Neural progenitor cell (in vitro differentiated cells): ENCODE results near the gene ANKRD62. TPM values are rescaled to one million over a fixed set of nuclear protein-coding genes. Genes with fewer than 3 reads are reported as not detected.

ENCODE experiments used
- DNase-seq: peaks from one replicate; pipeline ENCODE4 v3.0.0-alpha.2; 2016; ENCODE audit warnings: low spot score
- H2AFZ ChIP-seq: fragments of 200-600 bp; sonication (generic); replicated peaks from 2 replicates; pipeline ENCODE4 v1.6.1; 2016; ENCODE audit warnings: antibody characterized with exemption
- H3F3A ChIP-seq: fragments of 200-600 bp; sonication (generic); 2 replicates; pipeline ENCODE4 v1.6.1; 2016; ENCODE audit warnings: antibody characterized with exemption, low read depth
- H3K27ac ChIP-seq: fragments of 200-600 bp; sonication (generic); 2 replicates; pipeline ENCODE4 v1.5.1; 2016; ENCODE audit warnings: mild to moderate bottlenecking
- H3K27me3 ChIP-seq: fragments of 200-600 bp; sonication (generic); 2 replicates; pipeline ENCODE4 v1.6.1; 2016; ENCODE audit warnings: mild to moderate bottlenecking, moderate library complexity
- H3K36me3 ChIP-seq: fragments of 200-600 bp; sonication (generic); 2 replicates; pipeline ENCODE4 v1.5.1; 2016
- H3K4me1 ChIP-seq: fragments of 200-600 bp; sonication (generic); 2 replicates; pipeline ENCODE4 v1.6.1; 2016; ENCODE audit warnings: mixed run types
- H3K4me2 ChIP-seq: fragments of 200-600 bp; sonication (generic); 2 replicates; pipeline ENCODE4 v1.6.1; 2016
- H3K4me3 ChIP-seq: fragments of 200-600 bp; sonication (generic); 2 replicates; pipeline ENCODE4 v1.5.1; 2016
- H3K79me2 ChIP-seq: fragments of 200-600 bp; sonication (generic); 2 replicates; pipeline ENCODE4 v1.6.1; 2016; ENCODE audit warnings: low read depth
- H3K9ac ChIP-seq: fragments of 200-600 bp; sonication (generic); 2 replicates; pipeline ENCODE4 v1.6.1; 2016
- H3K9me3 ChIP-seq: fragments of 200-600 bp; sonication (generic); 2 replicates; pipeline ENCODE4 v1.5.1; 2016; ENCODE audit warnings: low read depth
- H4K20me1 ChIP-seq: fragments of 200-600 bp; sonication (generic); 2 replicates; pipeline ENCODE4 v1.6.1; 2016; ENCODE audit warnings: low read depth
- H3K27ac Mint-ChIP-seq: 3 replicates; pipeline ENCODE4 v1.8.0; 2021; ENCODE audit warnings: mixed read lengths
- H3K27me3 Mint-ChIP-seq: 2 replicates; pipeline ENCODE4 v1.8.0; 2022; ENCODE audit warnings: low read depth, mild to moderate bottlenecking, inconsistent platforms, moderate library complexity, mixed read lengths; ENCODE audit not compliant: insufficient read depth
- H3K36me3 Mint-ChIP-seq: 3 replicates; pipeline ENCODE4 v1.8.0; 2021; ENCODE audit warnings: mixed read lengths
- H3K4me1 Mint-ChIP-seq: 3 replicates; pipeline ENCODE4 v1.8.0; 2021; ENCODE audit warnings: mixed read lengths
- H3K4me3 Mint-ChIP-seq: 3 replicates; pipeline ENCODE4 v1.8.0; 2021; ENCODE audit warnings: mild to moderate bottlenecking, moderate library complexity, mixed read lengths
- H3K9me3 Mint-ChIP-seq: 3 replicates; pipeline ENCODE4 v1.8.0; 2020; ENCODE audit warnings: mixed read lengths
- CTCF ChIP-seq: fragments of 200-600 bp; sonication (generic); IDR thresholded peaks from 2 replicates; pipeline ENCODE4 v1.5.1; 2017; ENCODE audit warnings: antibody characterized with exemption, mild to moderate bottlenecking
- EZH2 ChIP-seq: fragments of 200-600 bp; sonication (generic); IDR thresholded peaks from 2 replicates; pipeline ENCODE4 v1.6.1; 2017; ENCODE audit warnings: antibody characterized with exemption, mild to moderate bottlenecking, moderate library complexity
- EZH2phosphoT487 ChIP-seq: fragments of 200-600 bp; sonication (generic); IDR thresholded peaks from 2 replicates; pipeline ENCODE4 v1.6.1; 2017; ENCODE audit warnings: antibody characterized with exemption
- total RNA-seq: library from RNA; depleted of rRNA; stranded (reverse); fragments of >200 nt; gene quantifications from 2 replicates; pipeline ENCODE4 v1.2.3, GENCODE V29; 2015; ENCODE audit warnings: low replicate concordance

ANKRD62 gene
- total RNA-seq, 1 donor from 2014 or later, result not detected

- Histone ChIP-seq H4K20me1 (no peaks in the 10 kb centered on the region), H3K27me3 (no peaks in the 10 kb centered on the region), H2AFZ (no peak overlapping the region), H3K4me1 (no peaks in the 10 kb centered on the region), H3K9me3 (no peaks in the 10 kb centered on the region), H3K4me3 (no peak overlapping the region), H3K79me2 (no peaks in the 10 kb centered on the region), H3K9ac (no peak overlapping the region), H3K36me3 (no peaks in the 10 kb centered on the region), H3K4me2 (no peak overlapping the region), H3F3A (no peaks in the 10 kb centered on the region), H3K27ac (no peak overlapping the region)
- Mint-ChIP-seq H3K9me3 (no peaks in the 10 kb centered on the region), H3K27ac (no peak overlapping the region), H3K27me3 (peaks cover 7% of the 10 kb centered on the region), H3K4me3 (no peak overlapping the region), H3K36me3 (no peaks in the 10 kb centered on the region), H3K4me1 (no peaks in the 10 kb centered on the region)
- TF ChIP-seq EZH2phosphoT487, result no peak
- no peak for TF ChIP-seq CTCF
- no peak for TF ChIP-seq EZH2
- DNase-seq, result no peak
These were observed 7.4 kb upstream of the ANKRD62 start for GRCh38 chr18:12086249-12086648.

- H3K79me2 ChIP-seq, result no peaks in the 10 kb centered on the region
- H2AFZ ChIP-seq, result no peak overlapping the region
- no peaks in the 10 kb centered on the region for H3K36me3 ChIP-seq
- H3K4me3 Mint-ChIP-seq, result no peak overlapping the region
- TF ChIP-seq EZH2 (no peak), CTCF (no peak), EZH2phosphoT487 (no peak)
- no peak overlapping the region for H3K27ac Mint-ChIP-seq
- H3K27me3 Mint-ChIP-seq, result peaks cover 7% of the 10 kb centered on the region
- H3K9me3 ChIP-seq, result no peaks in the 10 kb centered on the region
- H3K27ac ChIP-seq, result no peak overlapping the region
- DNase-seq, result no peak
- H3K36me3 Mint-ChIP-seq, result no peaks in the 10 kb centered on the region
- no peak overlapping the region for H3K4me2 ChIP-seq
- no peaks in the 10 kb centered on the region for H3K9me3 Mint-ChIP-seq
- no peaks in the 10 kb centered on the region for H3K4me1 Mint-ChIP-seq
- no peak overlapping the region for H3K9ac ChIP-seq
- H3K4me1 ChIP-seq, result no peaks in the 10 kb centered on the region
- no peak overlapping the region for H3K4me3 ChIP-seq
- no peaks in the 10 kb centered on the region for H3F3A ChIP-seq
- no peaks in the 10 kb centered on the region for H4K20me1 ChIP-seq
- no peaks in the 10 kb centered on the region for H3K27me3 ChIP-seq
These were observed 6.8 kb upstream of the ANKRD62 start for GRCh38 chr18:12086677-12087470.

- H3K4me3 ChIP-seq, result no peak overlapping the region
- H4K20me1 ChIP-seq, result no peaks in the 10 kb centered on the region
- DNase-seq, result no peak
- TF ChIP-seq CTCF, result no peak
- no peak for TF ChIP-seq EZH2
- no peak for TF ChIP-seq EZH2phosphoT487
- H2AFZ ChIP-seq, result no peak overlapping the region
- H3K4me2 ChIP-seq, result no peak overlapping the region
- no peaks in the 10 kb centered on the region for H3K9me3 ChIP-seq
- no peak overlapping the region for H3K9ac ChIP-seq
- H3F3A ChIP-seq, result no peaks in the 10 kb centered on the region
- no peaks in the 10 kb centered on the region for H3K4me1 Mint-ChIP-seq
- H3K4me1 ChIP-seq, result no peaks in the 10 kb centered on the region
- H3K9me3 Mint-ChIP-seq, result no peaks in the 10 kb centered on the region
- H3K36me3 ChIP-seq, result no peaks in the 10 kb centered on the region
- H3K4me3 Mint-ChIP-seq, result no peak overlapping the region
- no peaks in the 10 kb centered on the region for H3K27me3 ChIP-seq
- H3K27ac ChIP-seq, result no peak overlapping the region
- no peaks in the 10 kb centered on the region for H3K79me2 ChIP-seq
- H3K27ac Mint-ChIP-seq, result no peak overlapping the region
- peaks cover 7% of the 10 kb centered on the region for H3K27me3 Mint-ChIP-seq
- no peaks in the 10 kb centered on the region for H3K36me3 Mint-ChIP-seq
These were observed 6.1 kb upstream of the ANKRD62 start for GRCh38 chr18:12087471-12088025.
